ENCODE results near the gene CMTM7.

CMTM7 gene

DNA sequence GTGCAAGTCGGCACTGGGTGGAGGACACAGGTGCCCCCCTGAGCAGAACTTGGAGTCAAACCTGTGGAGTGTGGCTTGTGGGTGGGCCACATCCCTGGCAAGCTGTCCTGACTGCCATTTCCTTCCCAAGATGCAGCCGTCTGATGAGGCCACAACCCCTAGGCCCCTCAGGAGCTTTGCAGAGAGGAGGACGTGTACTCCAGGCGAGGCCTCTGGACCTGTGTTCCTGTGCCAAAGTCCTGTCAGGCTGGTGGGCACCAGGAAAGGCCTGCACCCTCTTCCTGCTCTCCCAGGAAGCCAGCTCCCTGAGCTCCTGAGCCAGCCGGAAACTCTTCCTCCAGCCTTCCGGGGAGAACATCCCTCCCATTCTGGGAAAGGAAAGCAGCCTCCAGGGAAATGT lies 62.5 kb downstream of the CMTM7 start:
- TF ChIP-seq, protein P1, sequence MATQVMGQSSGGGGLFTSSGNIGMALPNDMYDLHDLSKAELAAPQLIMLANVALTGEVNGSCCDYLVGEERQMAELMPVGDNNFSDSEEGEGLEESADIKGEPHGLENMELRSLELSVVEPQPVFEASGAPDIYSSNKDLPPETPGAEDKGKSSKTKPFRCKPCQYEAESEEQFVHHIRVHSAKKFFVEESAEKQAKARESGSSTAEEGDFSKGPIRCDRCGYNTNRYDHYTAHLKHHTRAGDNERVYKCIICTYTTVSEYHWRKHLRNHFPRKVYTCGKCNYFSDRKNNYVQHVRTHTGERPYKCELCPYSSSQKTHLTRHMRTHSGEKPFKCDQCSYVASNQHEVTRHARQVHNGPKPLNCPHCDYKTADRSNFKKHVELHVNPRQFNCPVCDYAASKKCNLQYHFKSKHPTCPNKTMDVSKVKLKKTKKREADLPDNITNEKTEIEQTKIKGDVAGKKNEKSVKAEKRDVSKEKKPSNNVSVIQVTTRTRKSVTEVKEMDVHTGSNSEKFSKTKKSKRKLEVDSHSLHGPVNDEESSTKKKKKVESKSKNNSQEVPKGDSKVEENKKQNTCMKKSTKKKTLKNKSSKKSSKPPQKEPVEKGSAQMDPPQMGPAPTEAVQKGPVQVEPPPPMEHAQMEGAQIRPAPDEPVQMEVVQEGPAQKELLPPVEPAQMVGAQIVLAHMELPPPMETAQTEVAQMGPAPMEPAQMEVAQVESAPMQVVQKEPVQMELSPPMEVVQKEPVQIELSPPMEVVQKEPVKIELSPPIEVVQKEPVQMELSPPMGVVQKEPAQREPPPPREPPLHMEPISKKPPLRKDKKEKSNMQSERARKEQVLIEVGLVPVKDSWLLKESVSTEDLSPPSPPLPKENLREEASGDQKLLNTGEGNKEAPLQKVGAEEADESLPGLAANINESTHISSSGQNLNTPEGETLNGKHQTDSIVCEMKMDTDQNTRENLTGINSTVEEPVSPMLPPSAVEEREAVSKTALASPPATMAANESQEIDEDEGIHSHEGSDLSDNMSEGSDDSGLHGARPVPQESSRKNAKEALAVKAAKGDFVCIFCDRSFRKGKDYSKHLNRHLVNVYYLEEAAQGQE (IDR thresholded peaks at IDR 0.05; ENCODE audit: insufficient read depth in 1 of 2, low read depth in 2 of 2, low read length in 2 of 2): no peak

DNA sequence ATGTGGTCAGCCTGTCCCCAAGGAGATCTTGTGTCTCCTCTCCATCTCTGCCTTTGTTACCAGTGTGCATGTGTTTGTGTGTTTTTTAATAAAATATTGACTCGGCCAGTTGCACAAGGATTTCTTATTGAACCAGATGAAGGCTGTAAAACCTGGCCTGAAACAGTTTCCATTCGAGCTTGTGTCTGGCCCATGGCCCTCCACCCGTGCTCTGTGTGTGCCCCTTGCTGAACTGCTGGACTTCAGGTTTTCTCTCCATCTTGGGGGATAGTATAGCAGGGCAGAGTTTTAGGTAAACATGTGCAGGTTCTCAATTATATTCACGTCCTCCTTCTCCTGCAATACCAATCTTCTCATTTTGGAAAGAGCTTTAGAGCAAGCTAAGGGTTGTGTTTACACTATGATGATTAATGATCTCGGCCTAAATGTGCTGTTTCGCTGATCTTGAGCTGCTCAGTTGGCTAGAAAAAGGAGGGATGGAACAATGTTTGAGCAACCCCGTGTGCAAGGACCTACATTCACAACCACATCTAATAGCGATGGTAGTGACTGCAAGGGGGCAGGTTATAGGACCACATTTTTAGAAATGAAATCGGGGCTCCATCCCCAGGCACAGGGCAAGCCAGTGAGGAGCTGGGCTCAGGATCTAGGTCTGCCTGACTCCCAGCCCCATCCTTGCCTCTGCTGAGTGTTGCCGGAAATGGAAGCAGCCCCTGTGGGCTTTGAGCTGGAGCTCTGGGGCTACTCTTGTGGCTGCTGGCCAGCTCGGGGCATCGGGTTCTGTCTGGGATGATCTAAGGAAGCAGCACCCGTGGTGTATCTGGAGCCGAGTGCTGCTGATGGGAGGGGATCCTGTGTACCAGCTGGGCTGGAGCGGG lies 63.3 kb downstream of the CMTM7 start:
- TF ChIP-seq POLR2AphosphoS5 (IDR thresholded peaks at IDR 0.05; ENCODE audit: low read depth, low read length) (no peak), SIN3A (IDR thresholded peaks at IDR 0.05; ENCODE audit: borderline replicate concordance, insufficient read depth, low read length) (no peak), FOXP2 (optimal IDR thresholded peaks at IDR 0.05; ENCODE audit: borderline replicate concordance, extremely low read depth, extremely low read length, insufficient read depth) (no peak), TAF1 (IDR thresholded peaks at IDR 0.05; ENCODE audit: borderline replicate concordance, insufficient read depth, low read length) (no peak)
- TF ChIP-seq, protein P1 (IDR thresholded peaks at IDR 0.05; ENCODE audit: insufficient read depth in 1 of 2, low read depth in 2 of 2, low read length in 2 of 2): no peak

DNA sequence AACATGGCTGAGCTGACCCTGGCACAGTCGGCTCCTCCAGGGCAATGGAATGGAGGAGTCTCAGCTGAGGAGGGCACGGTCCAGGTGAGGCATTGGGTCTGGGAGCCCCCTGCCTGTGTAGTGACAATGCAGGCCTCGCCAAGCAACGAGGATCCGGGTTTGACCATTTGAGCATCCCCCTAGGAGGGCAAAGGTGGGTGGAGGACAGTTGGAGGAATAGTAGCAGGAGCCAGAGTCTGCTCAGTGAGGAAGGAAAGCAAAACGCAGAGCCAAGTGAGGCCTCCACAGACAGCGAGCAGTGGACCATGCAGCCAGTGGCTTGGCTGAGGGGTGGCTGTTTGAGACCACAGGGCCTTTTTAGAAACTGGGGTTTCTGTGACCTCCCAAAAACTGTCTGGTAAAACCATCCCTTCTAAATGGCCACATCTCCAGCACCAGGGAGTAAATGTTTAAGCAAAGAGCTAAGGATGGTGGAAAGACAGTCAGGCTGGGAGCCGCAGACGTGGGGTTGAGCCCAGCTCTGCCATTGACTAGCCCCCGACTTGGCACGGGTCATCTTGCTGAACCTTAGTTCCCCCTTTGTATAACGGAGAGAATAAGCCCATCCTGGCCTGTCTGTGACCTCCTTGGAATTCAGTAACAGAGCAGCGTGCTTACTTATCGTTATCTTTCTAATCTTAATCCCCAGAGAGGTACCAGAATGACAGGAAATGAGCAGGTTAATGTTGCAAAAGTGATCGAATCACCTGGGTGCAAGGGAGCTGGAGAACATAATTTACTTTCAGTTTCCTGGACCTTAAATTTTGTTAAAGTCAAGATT lies 64.2 kb downstream of the CMTM7 start:
- TF ChIP-seq TAF1 (IDR thresholded peaks at IDR 0.05; ENCODE audit: borderline replicate concordance, insufficient read depth, low read length): no peak
- no peak for TF ChIP-seq FOXP2 (optimal IDR thresholded peaks at IDR 0.05; ENCODE audit: borderline replicate concordance, extremely low read depth, extremely low read length, insufficient read depth)
- no peak for TF ChIP-seq SIN3A (IDR thresholded peaks at IDR 0.05; ENCODE audit: borderline replicate concordance, insufficient read depth, low read length)
- TF ChIP-seq, protein P1 (IDR thresholded peaks at IDR 0.05; ENCODE audit: insufficient read depth in 1 of 2, low read depth in 2 of 2, low read length in 2 of 2): no peak
- TF ChIP-seq POLR2AphosphoS5 (IDR thresholded peaks at IDR 0.05; ENCODE audit: low read depth, low read length): no peak

DNA sequence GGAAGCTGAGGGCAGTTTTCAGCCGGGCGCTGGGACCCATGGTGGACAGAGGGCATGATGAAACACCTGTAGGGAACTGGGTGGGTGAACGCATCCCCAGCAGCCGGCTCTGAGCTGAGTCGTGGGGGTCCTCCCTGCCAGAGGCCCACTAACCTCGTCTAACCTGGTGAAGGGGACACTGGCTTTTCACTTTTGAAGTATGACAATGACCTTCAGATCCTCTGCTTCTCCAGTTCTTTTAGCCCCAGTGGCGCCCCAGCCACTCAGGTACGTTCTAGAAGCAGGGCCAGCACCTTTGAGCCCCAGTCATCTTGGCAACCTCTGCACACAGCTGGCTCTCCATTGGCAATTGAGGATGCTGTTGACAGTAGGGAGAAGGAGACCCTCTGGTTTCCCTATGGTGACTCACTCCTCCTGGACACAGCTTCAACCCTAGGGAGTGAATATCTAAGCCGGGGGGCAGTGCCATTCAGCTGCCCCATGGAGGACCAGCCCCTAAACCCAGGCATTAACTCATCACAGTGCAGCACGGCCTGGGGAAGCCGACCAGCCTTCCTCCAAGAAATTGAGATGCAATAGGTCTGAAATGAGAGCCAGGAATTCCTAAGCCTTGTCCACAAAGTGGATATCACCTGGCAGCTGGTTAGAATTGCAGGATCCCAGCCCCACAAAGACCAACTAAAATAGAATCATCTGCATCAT lies 64.9 kb downstream of the CMTM7 start:
- TF ChIP-seq TAF1 (IDR thresholded peaks at IDR 0.05; ENCODE audit: borderline replicate concordance, insufficient read depth, low read length) (no peak), FOXP2 (optimal IDR thresholded peaks at IDR 0.05; ENCODE audit: borderline replicate concordance, extremely low read depth, extremely low read length, insufficient read depth) (no peak), POLR2AphosphoS5 (IDR thresholded peaks at IDR 0.05; ENCODE audit: low read depth, low read length) (no peak), SIN3A (IDR thresholded peaks at IDR 0.05; ENCODE audit: borderline replicate concordance, insufficient read depth, low read length) (no peak)
- TF ChIP-seq, protein P1 (IDR thresholded peaks at IDR 0.05; ENCODE audit: insufficient read depth in 1 of 2, low read depth in 2 of 2, low read length in 2 of 2): no peak
